ENCODE data around the gene NSMF.
A peak's percentile ranks its signal among the peaks of the same experiment; 100 is the strongest.

NSMF gene

DNA sequence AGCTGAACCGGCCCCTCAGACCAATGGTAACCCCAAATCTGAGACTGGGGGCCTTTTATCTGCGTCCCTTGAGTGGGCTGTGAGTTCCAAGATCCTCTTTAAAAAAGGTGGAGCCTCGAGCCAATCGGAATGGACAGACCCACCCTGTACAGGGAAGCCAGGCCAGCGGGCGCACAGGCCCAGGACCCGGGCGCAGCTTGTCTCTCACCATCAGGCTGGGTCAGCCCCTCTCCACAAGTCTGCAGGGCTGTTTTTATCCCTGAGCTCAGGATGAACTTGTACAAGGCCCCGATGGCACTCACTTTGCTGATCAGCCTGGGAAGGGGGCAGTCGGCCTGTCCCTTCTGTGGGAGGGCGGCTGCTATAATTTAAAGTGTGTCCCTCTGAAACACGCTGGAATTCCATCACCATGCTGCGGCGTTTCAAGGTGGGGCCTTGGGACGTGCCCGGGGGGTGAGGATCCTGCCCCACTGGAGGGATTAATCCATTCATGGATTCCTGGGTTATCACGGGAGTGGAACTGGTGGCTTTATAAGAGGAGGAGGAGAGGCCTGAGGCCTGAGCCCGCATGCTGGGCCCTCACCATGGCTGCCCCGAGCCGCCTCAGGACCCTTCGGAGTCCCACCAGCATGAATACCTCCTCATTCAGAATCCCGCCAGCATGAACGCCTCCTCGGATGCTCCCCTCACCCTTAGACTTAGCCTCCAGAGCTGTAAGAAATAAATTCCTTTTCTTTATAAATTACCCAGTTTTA lies 50.3 kb downstream of the NSMF start:
- DNase-seq = no peak

DNA sequence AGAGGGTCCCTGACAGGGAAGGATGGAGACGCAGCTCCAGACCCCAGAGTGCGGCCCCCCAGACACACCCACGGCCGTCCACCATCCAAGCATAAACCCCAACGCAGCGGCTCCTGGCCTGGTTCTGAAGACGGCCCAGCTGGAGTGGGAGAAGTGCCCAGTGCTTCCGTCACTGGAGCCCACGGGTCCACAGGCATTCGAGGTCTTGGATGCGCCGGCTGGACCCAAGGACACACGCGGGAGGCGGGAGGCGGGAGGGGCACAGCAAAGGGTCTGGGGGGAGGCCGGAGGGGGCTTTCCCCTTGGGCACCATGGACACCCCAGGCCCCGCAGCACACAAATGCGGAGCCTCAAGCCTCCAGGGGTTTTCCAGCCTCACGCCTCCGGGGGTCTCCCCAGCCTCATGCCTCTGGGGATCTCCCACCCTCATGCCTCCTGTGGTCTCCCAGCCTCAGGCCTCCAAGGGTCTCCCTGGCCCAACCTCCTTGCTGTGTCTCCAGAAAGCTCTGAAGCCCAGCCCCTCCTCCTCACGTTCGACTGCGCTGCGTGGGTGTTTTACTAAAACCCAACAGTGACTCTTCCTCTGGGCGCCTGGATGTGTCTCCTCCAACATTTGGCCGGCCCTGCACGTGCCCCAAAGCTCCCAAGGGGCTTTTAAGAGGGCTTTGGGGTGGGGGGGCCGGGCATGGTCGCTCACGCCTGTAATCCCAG lies 51.4 kb downstream of the NSMF start:
- no peak for DNase-seq

DNA sequence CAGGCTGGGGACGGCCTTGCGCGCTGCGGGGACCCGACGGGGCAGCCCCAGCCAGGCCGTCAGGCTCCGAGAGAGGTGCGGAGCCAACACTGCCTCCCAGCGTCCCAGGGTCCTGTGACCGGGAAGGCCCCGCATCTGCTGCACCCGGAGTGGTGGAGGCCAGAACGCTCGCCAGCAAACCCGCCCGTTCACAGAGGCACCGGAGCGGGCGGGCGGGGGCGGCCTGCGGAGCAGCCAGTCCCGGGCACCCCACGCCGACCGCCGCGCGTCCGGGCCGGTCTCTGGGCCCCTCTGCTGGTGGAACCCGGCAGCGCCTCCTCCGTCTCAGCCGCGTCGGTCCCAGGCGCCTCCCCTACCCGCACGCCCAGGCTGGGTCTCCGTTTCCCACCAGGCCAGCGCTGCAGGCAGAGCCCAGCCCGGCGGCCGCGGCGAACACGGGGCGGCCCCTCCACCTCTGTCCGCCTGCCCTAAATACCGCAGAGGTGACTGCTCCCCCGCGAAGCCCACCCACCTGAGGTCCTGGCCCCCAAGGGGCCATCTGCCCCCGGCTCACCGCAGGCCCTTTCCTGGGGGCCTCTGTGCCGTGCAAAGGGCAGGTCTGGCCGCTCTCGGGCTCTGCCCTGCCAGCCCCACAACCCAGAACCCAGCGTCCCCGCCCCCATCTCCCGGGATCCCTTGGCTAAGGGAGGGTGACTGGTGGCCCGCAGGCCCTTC lies 52.1 kb downstream of the NSMF start:
- DNase-seq = peak; percentile 59

DNA sequence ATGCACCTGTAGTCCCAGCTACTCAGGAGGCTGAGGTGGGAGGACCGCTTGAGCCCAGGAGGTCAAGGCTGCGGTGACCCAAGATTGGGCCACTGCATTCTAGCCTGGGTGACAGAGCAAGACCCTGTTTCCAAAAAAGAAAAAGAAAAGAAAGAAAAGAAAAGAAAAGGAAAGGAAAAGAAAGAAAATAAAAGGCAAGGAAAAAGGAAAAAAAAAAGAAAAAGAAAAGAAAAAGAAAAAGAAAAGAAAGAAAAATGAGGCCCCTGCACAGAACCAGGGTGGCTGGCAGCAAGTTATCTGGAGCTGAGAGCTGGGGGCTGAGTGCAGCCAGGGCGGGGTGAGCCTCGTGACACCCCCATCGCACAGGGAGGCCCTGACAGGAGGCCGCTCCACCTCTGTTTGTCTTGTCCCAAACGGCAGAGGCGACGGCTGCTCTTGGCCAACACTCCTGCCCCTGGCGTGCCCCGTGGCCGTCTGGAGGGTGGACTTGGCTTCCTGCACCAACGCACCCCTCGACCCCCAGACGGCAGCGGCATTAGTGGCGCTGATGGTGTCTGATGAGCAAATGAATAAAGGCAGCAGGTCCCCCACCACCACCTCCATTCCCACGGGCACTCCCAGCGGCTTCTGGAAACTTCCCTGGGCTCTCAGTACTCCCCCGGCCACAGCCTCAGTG lies 52.9 kb downstream of the NSMF start:
- DNase-seq = no peak

DNA sequence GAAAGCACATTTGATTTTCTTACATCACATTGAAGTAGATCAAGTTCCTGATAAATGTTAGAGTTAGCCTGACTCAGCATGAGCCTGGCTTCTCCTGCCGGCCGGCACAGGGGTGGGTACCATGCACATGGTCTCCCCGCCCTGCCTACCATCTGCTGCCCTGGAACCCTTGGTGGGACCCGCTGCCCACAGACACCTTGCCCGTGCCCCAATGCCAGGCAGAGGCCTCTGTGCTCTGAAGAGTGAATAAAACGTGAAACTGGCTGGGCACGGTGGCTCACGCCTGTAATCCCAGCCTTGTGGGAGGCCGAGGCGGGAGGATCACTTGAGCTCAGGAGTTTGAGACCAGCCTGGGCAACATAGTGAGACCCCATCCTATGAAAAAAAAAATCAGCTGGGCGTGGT lies 53.5 kb downstream of the NSMF start:
- peak; percentile 16 for DNase-seq

DNA sequence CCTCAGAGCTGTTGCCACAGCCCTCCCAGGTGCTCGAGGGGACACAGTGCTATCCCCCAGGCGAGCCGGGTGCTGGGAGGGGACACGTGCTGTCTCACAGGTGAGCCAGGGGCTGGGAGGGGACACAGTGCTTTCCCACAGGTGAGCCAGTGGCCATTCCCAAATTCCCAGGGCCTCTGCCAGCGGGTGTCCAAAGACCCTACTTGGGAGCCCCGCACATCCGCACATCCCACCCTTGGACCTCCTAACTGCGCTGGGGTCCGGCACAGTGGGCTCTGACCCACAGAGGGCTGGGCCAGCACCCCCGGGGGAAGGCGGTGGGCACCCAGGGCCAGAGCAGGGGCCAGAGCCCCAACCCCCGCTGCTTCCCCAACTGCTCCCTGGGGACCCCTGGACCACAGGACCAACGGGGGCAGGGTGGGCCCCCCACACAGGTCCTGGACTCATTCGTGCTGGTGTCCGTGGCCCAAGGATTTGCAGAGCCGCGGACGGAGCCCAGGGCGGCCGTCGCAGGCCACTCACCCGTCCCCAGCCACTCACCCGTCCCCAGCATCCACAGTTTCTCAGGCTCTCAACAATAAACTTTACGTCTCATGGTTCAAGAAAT lies 54.1 kb downstream of the NSMF start:
- DNase-seq = no peak

DNA sequence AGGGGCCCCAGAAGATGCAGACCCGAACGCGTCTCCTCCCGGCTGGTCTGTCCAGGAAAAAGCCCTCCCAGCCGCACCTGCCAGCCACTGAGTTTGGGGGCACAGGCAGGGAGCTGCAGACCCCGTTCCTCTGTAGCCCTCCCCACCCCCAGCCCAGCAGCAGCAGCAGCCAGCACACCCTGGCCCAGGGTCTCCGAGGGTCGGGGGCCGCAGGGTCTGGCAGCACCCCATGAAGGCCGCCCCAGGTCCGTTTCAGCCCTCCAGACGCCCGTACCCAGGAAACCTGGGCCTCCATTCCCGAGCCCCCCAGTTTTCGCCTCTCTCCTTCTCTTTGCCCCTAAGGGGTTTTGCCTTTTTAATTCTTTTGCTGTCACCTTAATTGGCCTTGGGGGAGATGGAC lies 55.9 kb downstream of the NSMF start:
- no peak for DNase-seq

DNA sequence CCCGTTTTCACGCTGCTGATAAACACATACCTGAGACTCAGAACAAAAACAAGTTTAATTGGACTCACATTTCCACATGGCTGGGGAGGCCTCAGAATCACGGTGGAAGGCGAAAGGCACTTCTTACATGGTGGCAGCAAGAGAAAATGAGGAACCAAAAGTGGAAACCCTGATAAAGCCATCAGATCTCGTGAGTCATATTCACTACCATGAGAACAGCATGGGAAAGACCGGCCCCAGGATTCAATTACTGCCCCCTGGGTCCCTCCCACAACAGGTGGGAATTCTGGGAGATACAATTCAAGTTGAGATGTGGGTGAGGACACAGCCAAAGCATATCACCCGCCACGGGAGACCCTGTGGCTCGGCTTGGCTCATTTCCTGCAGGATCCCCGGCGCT lies 56.4 kb downstream of the NSMF start:
- DNase-seq = peak; percentile 67

DNA sequence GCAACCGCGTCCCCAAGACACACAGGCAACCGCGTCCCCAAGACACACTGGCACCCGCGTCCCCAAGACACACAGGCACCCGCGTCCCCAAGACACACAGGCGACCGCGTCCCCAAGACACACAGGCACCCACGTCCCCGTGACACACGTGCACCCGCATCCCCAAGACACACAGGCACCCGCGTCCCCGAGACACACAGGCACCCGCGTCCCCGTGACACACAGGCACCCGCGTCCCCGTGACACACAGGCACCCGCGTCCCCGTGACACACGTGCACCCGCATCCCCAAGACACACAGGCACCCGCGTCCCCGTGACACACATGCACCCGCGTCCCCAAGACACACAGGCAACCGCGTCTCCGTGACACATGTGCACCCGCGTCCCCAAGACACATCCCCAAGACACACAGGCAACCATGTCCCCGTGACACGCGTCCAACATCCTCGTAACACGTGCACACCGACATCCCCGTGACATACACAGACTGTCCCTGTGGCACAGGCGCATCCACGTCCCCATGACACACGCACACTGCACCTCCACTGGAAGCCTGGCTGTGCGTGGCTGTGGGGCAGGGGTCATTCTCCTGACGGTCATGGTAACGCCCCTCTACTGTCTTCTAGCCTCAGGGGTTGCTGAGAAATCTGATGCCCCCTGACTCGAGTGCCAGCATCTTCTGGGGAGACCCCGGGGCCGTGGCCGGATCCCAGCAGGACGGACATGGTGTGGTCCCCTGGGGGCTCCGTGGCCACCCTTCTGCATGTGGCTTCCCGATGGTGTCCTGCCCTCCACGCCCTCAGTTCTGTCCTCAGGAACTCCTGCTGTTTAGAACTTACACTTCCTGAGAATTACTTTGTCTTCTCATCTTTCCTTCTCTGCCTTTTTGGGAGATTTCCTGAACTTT lies 60.3 kb downstream of the NSMF start:
- DNase-seq = no peak

DNA sequence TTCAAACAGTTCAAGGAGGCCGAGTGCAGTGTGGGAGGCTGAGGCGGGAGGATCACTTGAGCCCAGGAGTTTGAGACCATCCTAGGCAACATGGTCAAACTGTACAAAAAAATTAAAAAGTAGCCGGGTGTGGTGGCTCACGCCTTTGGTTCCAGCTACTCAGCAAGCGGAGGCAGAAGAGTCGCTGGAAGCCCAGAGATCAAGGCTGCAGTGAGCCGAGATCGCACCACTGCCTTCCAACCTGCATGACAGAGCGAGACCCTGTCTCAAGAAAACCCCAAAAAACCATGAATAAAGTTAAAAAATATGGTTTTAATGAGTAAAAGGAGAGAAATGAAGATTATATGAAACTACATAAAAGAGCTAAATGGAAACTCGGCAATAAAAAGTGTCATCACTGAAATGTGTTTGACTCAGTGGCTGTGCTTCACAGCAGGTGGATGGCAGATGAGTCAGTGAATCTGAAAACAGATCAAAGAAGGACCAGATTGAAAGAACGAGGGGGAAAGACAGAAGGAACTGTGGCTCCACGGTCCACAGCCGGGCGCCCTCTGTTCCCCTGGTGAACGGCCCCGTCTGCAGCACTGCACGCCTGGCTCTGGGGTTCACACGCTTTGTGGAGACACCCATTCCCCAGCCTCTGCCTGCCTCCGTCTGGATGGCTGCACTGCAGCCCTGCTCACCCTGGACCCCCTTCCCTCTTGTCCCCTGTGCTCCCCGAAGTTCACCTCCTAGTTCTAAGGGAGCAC lies 61.3 kb downstream of the NSMF start:
- no peak for DNase-seq
